ENCODE results near the gene NCAM2. TPM values are rescaled to one million over a fixed set of nuclear protein-coding genes. Genes with fewer than 3 reads are reported as not detected.

NCAM2 gene
- total and polyA plus RNA-seq, 2 experiments from 2014 or later = 0.36 to 0.83 TPM

DNA sequence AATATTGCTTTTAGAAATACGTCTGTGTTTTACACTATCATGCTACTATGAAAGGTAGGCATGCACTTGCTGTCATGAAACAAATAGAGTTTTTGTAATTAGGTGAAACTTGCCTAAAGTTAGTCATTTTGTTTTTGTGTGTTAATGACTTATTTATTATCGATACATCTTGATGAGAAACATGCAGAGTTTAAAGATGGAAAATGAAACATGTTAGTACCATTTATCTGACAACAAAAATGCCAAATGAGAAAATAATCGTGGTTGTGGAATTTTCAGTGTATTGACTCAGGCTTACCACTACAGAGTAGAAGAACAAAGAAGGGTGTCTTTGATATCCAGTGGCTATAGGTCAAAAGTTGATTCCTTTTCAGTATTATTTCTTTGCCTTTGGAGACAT, 105.5 kb downstream of the NCAM2 start (continued):
- TF ChIP-seq, protein P1, sequence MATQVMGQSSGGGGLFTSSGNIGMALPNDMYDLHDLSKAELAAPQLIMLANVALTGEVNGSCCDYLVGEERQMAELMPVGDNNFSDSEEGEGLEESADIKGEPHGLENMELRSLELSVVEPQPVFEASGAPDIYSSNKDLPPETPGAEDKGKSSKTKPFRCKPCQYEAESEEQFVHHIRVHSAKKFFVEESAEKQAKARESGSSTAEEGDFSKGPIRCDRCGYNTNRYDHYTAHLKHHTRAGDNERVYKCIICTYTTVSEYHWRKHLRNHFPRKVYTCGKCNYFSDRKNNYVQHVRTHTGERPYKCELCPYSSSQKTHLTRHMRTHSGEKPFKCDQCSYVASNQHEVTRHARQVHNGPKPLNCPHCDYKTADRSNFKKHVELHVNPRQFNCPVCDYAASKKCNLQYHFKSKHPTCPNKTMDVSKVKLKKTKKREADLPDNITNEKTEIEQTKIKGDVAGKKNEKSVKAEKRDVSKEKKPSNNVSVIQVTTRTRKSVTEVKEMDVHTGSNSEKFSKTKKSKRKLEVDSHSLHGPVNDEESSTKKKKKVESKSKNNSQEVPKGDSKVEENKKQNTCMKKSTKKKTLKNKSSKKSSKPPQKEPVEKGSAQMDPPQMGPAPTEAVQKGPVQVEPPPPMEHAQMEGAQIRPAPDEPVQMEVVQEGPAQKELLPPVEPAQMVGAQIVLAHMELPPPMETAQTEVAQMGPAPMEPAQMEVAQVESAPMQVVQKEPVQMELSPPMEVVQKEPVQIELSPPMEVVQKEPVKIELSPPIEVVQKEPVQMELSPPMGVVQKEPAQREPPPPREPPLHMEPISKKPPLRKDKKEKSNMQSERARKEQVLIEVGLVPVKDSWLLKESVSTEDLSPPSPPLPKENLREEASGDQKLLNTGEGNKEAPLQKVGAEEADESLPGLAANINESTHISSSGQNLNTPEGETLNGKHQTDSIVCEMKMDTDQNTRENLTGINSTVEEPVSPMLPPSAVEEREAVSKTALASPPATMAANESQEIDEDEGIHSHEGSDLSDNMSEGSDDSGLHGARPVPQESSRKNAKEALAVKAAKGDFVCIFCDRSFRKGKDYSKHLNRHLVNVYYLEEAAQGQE (IDR thresholded peaks at IDR 0.05; ENCODE audit: unreplicated experiment) = no peak
- TF ChIP-seq, protein P2, sequence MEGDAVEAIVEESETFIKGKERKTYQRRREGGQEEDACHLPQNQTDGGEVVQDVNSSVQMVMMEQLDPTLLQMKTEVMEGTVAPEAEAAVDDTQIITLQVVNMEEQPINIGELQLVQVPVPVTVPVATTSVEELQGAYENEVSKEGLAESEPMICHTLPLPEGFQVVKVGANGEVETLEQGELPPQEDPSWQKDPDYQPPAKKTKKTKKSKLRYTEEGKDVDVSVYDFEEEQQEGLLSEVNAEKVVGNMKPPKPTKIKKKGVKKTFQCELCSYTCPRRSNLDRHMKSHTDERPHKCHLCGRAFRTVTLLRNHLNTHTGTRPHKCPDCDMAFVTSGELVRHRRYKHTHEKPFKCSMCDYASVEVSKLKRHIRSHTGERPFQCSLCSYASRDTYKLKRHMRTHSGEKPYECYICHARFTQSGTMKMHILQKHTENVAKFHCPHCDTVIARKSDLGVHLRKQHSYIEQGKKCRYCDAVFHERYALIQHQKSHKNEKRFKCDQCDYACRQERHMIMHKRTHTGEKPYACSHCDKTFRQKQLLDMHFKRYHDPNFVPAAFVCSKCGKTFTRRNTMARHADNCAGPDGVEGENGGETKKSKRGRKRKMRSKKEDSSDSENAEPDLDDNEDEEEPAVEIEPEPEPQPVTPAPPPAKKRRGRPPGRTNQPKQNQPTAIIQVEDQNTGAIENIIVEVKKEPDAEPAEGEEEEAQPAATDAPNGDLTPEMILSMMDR (conservative IDR thresholded peaks at IDR 0.05; ENCODE audit: low read depth in 2 of 2) = no peak
- TF ChIP-seq STAT1 (IDR thresholded peaks at IDR 0.05; ENCODE audit: unreplicated experiment) (no peak), ZNF331 (CRISPR knock-in tag; IDR thresholded peaks at IDR 0.05; ENCODE audit: low read depth) (no peak), JUNB (IDR thresholded peaks at IDR 0.05; ENCODE audit: unreplicated experiment) (no peak)

DNA sequence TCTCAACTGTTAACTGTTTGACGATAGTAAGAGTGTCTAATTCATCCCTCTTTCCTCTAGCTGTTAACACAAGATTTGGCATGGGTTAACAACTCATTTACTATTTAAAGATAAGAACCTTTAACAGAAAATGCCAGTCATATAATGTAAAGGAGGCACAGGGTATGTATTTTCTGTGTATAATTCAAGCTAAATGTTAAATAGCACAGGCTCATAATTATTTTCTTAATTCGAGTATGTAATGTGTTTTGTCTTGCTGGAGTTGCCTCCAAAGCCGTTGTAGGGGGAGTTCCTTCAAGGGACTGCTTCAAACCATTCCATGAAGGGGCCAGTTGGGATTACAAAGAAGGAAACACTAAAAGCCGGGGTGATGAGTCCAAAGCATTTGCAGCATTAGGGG, 111.5 kb downstream of the NCAM2 start:
- H3K79me2 ChIP-seq (replicated peaks; ENCODE audit: insufficient read depth) = no peaks in the 10 kb centered on the region
- H3K4me3 ChIP-seq = no peak overlapping the region
- no peaks in the 10 kb centered on the region for H4K20me1 ChIP-seq (replicated peaks; ENCODE audit: insufficient read depth)
- H3K36me3 Mint-ChIP-seq (ENCODE audit: low read depth) = no peaks in the 10 kb centered on the region
- H3K27me3 ChIP-seq (ENCODE audit: insufficient read depth) = no peaks in the 10 kb centered on the region
- no peaks in the 10 kb centered on the region for H3K27me3 Mint-ChIP-seq (ENCODE audit: insufficient read depth, low read depth, poor library complexity)
- ATAC-seq (no peak), DNase-seq (ENCODE audit: low spot score) (no peak)
- H3K27ac Mint-ChIP-seq = 0 out of 2 replicates have a peak overlapping the region, but pooled peaks have one; percentile 60
- H3K4me1 ChIP-seq (ENCODE audit: insufficient read depth) = peaks cover 5% of the 10 kb centered on the region; the same call in 1 of the 2 replicates
- no peak overlapping the region for H3K27ac ChIP-seq (ENCODE audit: low read depth)
- no peaks in the 10 kb centered on the region for H3F3A ChIP-seq (replicated peaks; ENCODE audit: low read depth)
- H3K9me3 Mint-ChIP-seq = no peaks in the 10 kb centered on the region
- no peaks in the 10 kb centered on the region for H3K36me3 ChIP-seq (ENCODE audit: insufficient read depth)
- peaks cover 6% of the 10 kb centered on the region for H3K4me1 Mint-ChIP-seq
- no peak overlapping the region for H3K4me3 Mint-ChIP-seq
- H3K9me2 ChIP-seq (ENCODE audit: insufficient read depth) = no peaks in the 10 kb centered on the region
- H2AFZ ChIP-seq = peak overlapping the region; percentile 38; the same call in 1 of the 2 replicates
- no peak overlapping the region for H3K4me2 ChIP-seq
- no peak for TF ChIP-seq NANOG (IDR thresholded peaks at IDR 0.05; ENCODE audit: borderline replicate concordance)
- TF ChIP-seq POLR2AphosphoS5 (IDR thresholded peaks at IDR 0.05; ENCODE audit: low read depth) = no peak
- TF ChIP-seq, protein P3, sequence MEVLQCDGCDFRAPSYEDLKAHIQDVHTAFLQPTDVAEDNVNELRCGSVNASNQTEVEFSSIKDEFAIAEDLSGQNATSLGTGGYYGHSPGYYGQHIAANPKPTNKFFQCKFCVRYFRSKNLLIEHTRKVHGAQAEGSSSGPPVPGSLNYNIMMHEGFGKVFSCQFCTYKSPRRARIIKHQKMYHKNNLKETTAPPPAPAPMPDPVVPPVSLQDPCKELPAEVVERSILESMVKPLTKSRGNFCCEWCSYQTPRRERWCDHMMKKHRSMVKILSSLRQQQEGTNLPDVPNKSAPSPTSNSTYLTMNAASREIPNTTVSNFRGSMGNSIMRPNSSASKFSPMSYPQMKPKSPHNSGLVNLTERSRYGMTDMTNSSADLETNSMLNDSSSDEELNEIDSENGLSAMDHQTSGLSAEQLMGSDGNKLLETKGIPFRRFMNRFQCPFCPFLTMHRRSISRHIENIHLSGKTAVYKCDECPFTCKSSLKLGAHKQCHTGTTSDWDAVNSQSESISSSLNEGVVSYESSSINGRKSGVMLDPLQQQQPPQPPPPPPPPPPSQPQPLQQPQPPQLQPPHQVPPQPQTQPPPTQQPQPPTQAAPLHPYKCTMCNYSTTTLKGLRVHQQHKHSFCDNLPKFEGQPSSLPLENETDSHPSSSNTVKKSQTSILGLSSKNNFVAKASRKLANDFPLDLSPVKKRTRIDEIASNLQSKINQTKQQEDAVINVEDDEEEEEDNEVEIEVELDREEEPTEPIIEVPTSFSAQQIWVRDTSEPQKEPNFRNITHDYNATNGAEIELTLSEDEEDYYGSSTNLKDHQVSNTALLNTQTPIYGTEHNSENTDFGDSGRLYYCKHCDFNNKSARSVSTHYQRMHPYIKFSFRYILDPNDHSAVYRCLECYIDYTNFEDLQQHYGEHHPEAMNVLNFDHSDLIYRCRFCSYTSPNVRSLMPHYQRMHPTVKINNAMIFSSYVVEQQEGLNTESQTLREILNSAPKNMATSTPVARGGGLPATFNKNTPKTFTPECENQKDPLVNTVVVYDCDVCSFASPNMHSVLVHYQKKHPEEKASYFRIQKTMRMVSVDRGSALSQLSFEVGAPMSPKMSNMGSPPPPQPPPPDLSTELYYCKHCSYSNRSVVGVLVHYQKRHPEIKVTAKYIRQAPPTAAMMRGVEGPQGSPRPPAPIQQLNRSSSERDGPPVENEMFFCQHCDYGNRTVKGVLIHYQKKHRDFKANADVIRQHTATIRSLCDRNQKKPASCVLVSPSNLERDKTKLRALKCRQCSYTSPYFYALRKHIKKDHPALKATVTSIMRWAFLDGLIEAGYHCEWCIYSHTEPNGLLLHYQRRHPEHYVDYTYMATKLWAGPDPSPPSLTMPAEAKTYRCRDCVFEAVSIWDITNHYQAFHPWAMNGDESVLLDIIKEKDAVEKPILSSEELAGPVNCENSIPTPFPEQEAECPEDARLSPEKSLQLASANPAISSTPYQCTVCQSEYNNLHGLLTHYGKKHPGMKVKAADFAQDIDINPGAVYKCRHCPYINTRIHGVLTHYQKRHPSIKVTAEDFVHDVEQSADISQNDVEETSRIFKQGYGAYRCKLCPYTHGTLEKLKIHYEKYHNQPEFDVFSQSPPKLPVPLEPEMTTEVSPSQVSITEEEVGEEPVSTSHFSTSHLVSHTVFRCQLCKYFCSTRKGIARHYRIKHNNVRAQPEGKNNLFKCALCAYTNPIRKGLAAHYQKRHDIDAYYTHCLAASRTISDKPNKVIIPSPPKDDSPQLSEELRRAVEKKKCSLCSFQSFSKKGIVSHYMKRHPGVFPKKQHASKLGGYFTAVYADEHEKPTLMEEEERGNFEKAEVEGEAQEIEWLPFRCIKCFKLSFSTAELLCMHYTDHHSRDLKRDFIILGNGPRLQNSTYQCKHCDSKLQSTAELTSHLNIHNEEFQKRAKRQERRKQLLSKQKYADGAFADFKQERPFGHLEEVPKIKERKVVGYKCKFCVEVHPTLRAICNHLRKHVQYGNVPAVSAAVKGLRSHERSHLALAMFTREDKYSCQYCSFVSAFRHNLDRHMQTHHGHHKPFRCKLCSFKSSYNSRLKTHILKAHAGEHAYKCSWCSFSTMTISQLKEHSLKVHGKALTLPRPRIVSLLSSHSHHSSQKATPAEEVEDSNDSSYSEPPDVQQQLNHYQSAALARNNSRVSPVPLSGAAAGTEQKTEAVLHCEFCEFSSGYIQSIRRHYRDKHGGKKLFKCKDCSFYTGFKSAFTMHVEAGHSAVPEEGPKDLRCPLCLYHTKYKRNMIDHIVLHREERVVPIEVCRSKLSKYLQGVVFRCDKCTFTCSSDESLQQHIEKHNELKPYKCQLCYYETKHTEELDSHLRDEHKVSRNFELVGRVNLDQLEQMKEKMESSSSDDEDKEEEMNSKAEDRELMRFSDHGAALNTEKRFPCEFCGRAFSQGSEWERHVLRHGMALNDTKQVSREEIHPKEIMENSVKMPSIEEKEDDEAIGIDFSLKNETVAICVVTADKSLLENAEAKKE (CRISPR knock-in tag; IDR thresholded peaks at IDR 0.05) = no peak
- TF ChIP-seq ZNF331 (CRISPR knock-in tag; IDR thresholded peaks at IDR 0.05; ENCODE audit: low read depth) = no peak
- TF ChIP-seq, protein P2 (conservative IDR thresholded peaks at IDR 0.05; ENCODE audit: low read depth in 2 of 2) = no peak
- no peak for TF ChIP-seq CREB1 (CRISPR knock-in tag; IDR thresholded peaks at IDR 0.05; ENCODE audit: low read depth)
- TF ChIP-seq, protein P4, sequence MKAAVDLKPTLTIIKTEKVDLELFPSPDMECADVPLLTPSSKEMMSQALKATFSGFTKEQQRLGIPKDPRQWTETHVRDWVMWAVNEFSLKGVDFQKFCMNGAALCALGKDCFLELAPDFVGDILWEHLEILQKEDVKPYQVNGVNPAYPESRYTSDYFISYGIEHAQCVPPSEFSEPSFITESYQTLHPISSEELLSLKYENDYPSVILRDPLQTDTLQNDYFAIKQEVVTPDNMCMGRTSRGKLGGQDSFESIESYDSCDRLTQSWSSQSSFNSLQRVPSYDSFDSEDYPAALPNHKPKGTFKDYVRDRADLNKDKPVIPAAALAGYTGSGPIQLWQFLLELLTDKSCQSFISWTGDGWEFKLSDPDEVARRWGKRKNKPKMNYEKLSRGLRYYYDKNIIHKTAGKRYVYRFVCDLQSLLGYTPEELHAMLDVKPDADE (IDR thresholded peaks at IDR 0.05) = no peak

All from GM23338 (cell line).